Fibroblast of the aortic adventitia (primary cell): ENCODE results near the gene AGPAT4. TPM values are rescaled to one million over a fixed set of nuclear protein-coding genes. Genes with fewer than 3 reads are reported as not detected.

Source experiments
- DNase-seq: peaks from one replicate; pipeline ENCODE4 v3.0.0-alpha.2; 2010; ENCODE audit warnings: low read depth
- H3K4me3 ChIP-seq: 2 replicates; pipeline ENCODE4 v1.5.1; 2011; ENCODE audit warnings: low read depth, mild to moderate bottlenecking, control low read depth, low read length, moderate library complexity
- CTCF ChIP-seq: IDR thresholded peaks from 2 replicates; pipeline ENCODE4 v1.5.1; 2011; ENCODE audit warnings: mild to moderate bottlenecking, low read length, control low read depth, inconsistent platforms; ENCODE audit not compliant: insufficient read depth
- total RNA-seq: library from RNA; depleted of rRNA; stranded (reverse); fragments of >200 nt; gene quantifications from 2 replicates; pipeline ENCODE4 v1.2.3, GENCODE V29; 2012; ENCODE audit warnings: low replicate concordance

The AGPAT4 gene
- total RNA-seq, 1 donor = 11.6 TPM

- no peak overlapping the region for H3K4me3 ChIP-seq
Observed at GRCh38 chr6:161271343-161272030, 2.4 kb downstream of the AGPAT4 start.

GRCh38 chr6:161270116-161270515 is 3.7 kb downstream of the AGPAT4 start:
- no peak overlapping the region for H3K4me3 ChIP-seq
- TF ChIP-seq CTCF = no peak
- no peak for DNase-seq

More at GRCh38 chr6:161271343-161272030, 2.4 kb downstream of the AGPAT4 start:
- no peak for TF ChIP-seq CTCF
- DNase-seq = no peak

- no peak for DNase-seq
- TF ChIP-seq CTCF = no peak
- H3K4me3 ChIP-seq = no peak overlapping the region
Observed at GRCh38 chr6:161269310-161269709, 4.6 kb downstream of the AGPAT4 start.

- no peak overlapping the region for H3K4me3 ChIP-seq
- TF ChIP-seq CTCF = no peak
- DNase-seq = no peak
Observed at GRCh38 chr6:161268531-161269210, 5.2 kb downstream of the AGPAT4 start.

GRCh38 chr6:161266513-161267230 is 7.2 kb downstream of the AGPAT4 start:
- no peak overlapping the region for H3K4me3 ChIP-seq
- TF ChIP-seq CTCF = no peak
- no peak for DNase-seq

GRCh38 chr6:161265975-161266374 is 7.9 kb downstream of the AGPAT4 start:
- H3K4me3 ChIP-seq = no peak overlapping the region
- no peak for TF ChIP-seq CTCF
- DNase-seq = no peak
